Measurements from ENCODE around the gene LGR4. TPM values are rescaled to one million over a fixed set of nuclear protein-coding genes. Genes with fewer than 3 reads are reported as not detected.

The LGR4 gene
- total RNA-seq, 1 donor from 2014 or later: 13.0 TPM

DNA sequence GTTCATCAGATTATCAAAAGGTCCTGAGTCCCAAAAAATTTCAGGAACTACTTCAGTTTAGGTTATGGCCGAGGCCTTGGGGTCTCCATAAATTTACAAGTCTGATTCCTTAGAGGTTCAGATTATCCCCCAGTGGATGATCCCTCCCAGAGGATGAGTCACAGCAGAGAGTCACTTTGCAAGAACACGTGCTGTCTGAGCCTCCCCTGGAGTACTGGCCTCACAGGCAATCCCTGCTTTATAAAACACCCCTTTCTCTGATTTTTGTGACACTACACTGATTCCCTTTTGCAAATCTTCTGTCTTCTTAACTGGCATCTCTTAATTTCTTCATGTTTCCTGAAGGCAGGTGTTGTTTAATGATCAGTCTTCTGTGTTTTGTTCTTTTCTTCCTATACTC, 154.8 kb downstream of the LGR4 start:
- Histone ChIP-seq H3K27ac (replicated peaks) (no peak overlapping the region), H3K4me1 (no peaks in the 10 kb centered on the region), H3K36me3 (no peaks in the 10 kb centered on the region), H3K27me3 (ENCODE audit: low read depth) (no peaks in the 10 kb centered on the region), H3K9me3 (replicated peaks) (no peaks in the 10 kb centered on the region), H3K4me3 (no peak overlapping the region)
- TF ChIP-seq, protein P1, sequence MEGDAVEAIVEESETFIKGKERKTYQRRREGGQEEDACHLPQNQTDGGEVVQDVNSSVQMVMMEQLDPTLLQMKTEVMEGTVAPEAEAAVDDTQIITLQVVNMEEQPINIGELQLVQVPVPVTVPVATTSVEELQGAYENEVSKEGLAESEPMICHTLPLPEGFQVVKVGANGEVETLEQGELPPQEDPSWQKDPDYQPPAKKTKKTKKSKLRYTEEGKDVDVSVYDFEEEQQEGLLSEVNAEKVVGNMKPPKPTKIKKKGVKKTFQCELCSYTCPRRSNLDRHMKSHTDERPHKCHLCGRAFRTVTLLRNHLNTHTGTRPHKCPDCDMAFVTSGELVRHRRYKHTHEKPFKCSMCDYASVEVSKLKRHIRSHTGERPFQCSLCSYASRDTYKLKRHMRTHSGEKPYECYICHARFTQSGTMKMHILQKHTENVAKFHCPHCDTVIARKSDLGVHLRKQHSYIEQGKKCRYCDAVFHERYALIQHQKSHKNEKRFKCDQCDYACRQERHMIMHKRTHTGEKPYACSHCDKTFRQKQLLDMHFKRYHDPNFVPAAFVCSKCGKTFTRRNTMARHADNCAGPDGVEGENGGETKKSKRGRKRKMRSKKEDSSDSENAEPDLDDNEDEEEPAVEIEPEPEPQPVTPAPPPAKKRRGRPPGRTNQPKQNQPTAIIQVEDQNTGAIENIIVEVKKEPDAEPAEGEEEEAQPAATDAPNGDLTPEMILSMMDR (IDR thresholded peaks at IDR 0.05; ENCODE audit: borderline replicate concordance): no peak
- DNase-seq: no peak
- intact Hi-C loops (cut with micrococcal nuclease): no loop called here

Small RNAs within 50 kb of the gene (microRNA-seq; reads per million reads assigned to microRNA genes)
- gene MIR8087: not detected

Other genes with a start within 250 kb of the LGR4 start
- gene CCDC34, start 109.6 kb downstream of the LGR4 start, total RNA-seq: 1.6 TPM
- 15.5 TPM for gene LIN7C, start 34.0 kb upstream of the LGR4 start, total RNA-seq
- 3.1 TPM for gene BDNF, start 227.7 kb upstream of the LGR4 start, total RNA-seq